ENCODE measurements around the gene CYB561D2.

CYB561D2 gene

GRCh38 chr3:50347187-50347813, 3.4 kb upstream of the CYB561D2 start:
- H3K27ac ChIP-seq (ENCODE audit: low read length, poor library complexity, severe bottlenecking), result no peak overlapping the region
- DNase-seq, result peak; percentile 83
- no peak overlapping the region for H2BK12ac ChIP-seq (ENCODE audit: low read length in 2 of 2)
- H2BK120ac ChIP-seq (ENCODE audit: low read depth, low read length), result no peak overlapping the region
- peak overlapping the region; percentile 50 for H4K8ac ChIP-seq (ENCODE audit: low read length)
- no peak overlapping the region for H3K4me2 ChIP-seq (ENCODE audit: low read length, poor library complexity, severe bottlenecking)
- 34% methylated on average over 12 of the region's 14 CpGs for WGBS
- no peak overlapping the region for H3K4ac ChIP-seq (ENCODE audit: low read depth in 1 of 2, low read length in 2 of 2)
- H3K79me1 ChIP-seq (replicated peaks; ENCODE audit: low read length, poor library complexity, severe bottlenecking), result peaks cover 26% of the 10 kb centered on the region
- H4K91ac ChIP-seq (ENCODE audit: low read length), result no peak overlapping the region
- H2BK5ac ChIP-seq (ENCODE audit: low read depth, low read length, poor library complexity, severe bottlenecking), result no peak overlapping the region
- H2BK15ac ChIP-seq (ENCODE audit: low read depth, poor library complexity, severe bottlenecking), result no peak overlapping the region
- peaks cover 20 to 22% of the 10 kb centered on the region in 2 experiments for H3K36me3 ChIP-seq (ENCODE audit: control insufficient read depth in 1 of 2, insufficient read depth in 2 of 2, low read depth in 1 of 2, low read length in 2 of 2)
- H3K9me3 ChIP-seq (ENCODE audit: control insufficient read depth, low read length), result no peaks in the 10 kb centered on the region
- no peak overlapping the region for H3K9ac ChIP-seq (ENCODE audit: low read length)
- H3K4me1 ChIP-seq (ENCODE audit: control insufficient read depth, insufficient read depth, low read depth, low read length), result peaks cover 36% of the 10 kb centered on the region
- no peak overlapping the region for H3K23ac ChIP-seq (ENCODE audit: low read length in 2 of 2)
- no peak overlapping the region for H2AK5ac ChIP-seq (ENCODE audit: low read length, severe bottlenecking)
- H3K4me3 ChIP-seq (ENCODE audit: insufficient read depth in 1 of 2, low read depth in 1 of 2, low read length in 2 of 2), result no peak overlapping the region
- H3K14ac ChIP-seq (ENCODE audit: low read length in 2 of 2), result no peak overlapping the region
- H3K18ac ChIP-seq (ENCODE audit: low read depth in 1 of 2, low read length in 2 of 2), result no peak overlapping the region
- H2AFZ ChIP-seq (ENCODE audit: low read depth, low read length), result no peak overlapping the region
- no peaks in the 10 kb centered on the region for H3K27me3 ChIP-seq (ENCODE audit: control insufficient read depth in 1 of 2, insufficient read depth in 1 of 2, low read length in 2 of 2)

- peaks cover 41% of the 10 kb centered on the region for H3K79me1 ChIP-seq (replicated peaks; ENCODE audit: low read length, poor library complexity, severe bottlenecking)
- H3K14ac ChIP-seq (ENCODE audit: low read length in 2 of 2), result peak overlapping the region in 1 of 2 experiments; percentile 22
- peak overlapping the region; percentile 90 for H3K9ac ChIP-seq (ENCODE audit: low read length)
- H2BK12ac ChIP-seq (ENCODE audit: low read length in 2 of 2), result no peak overlapping the region
- H2AFZ ChIP-seq (ENCODE audit: low read depth, low read length), result peak overlapping the region; percentile 7
- H3K4me1 ChIP-seq (ENCODE audit: control insufficient read depth, insufficient read depth, low read depth, low read length), result peaks cover 38% of the 10 kb centered on the region
- no peaks in the 10 kb centered on the region for H3K27me3 ChIP-seq (ENCODE audit: control insufficient read depth in 1 of 2, insufficient read depth in 1 of 2, low read length in 2 of 2)
- peak overlapping the region; percentile 27 for H2AK5ac ChIP-seq (ENCODE audit: low read length, severe bottlenecking)
- H4K91ac ChIP-seq (ENCODE audit: low read length), result no peak overlapping the region
- no peak overlapping the region for H3K23ac ChIP-seq (ENCODE audit: low read length in 2 of 2)
- H3K27ac ChIP-seq (ENCODE audit: low read length, poor library complexity, severe bottlenecking), result no peak overlapping the region
- H3K18ac ChIP-seq (ENCODE audit: low read depth in 1 of 2, low read length in 2 of 2), result peak overlapping the region; percentile 12 to 14
- no peak for DNase-seq
- H3K4ac ChIP-seq (ENCODE audit: low read depth in 1 of 2, low read length in 2 of 2), result peak overlapping the region in 1 of 2 experiments; percentile 60
- H2BK15ac ChIP-seq (ENCODE audit: low read depth, poor library complexity, severe bottlenecking), result no peak overlapping the region
- no peak overlapping the region for H2BK5ac ChIP-seq (ENCODE audit: low read depth, low read length, poor library complexity, severe bottlenecking)
- H3K36me3 ChIP-seq (ENCODE audit: control insufficient read depth in 1 of 2, insufficient read depth in 2 of 2, low read depth in 1 of 2, low read length in 2 of 2), result peaks cover 44 to 46% of the 10 kb centered on the region in 2 experiments
- H3K4me2 ChIP-seq (ENCODE audit: low read length, poor library complexity, severe bottlenecking), result peak overlapping the region; percentile 72
- peak overlapping the region; percentile 87 to 96 for H3K4me3 ChIP-seq (ENCODE audit: insufficient read depth in 1 of 2, low read depth in 1 of 2, low read length in 2 of 2)
- no peaks in the 10 kb centered on the region for H3K9me3 ChIP-seq (ENCODE audit: control insufficient read depth, low read length)
- 32% methylated on average over 7 of the region's 7 CpGs for WGBS
- peak overlapping the region; percentile 54 for H4K8ac ChIP-seq (ENCODE audit: low read length)
- no peak overlapping the region for H2BK120ac ChIP-seq (ENCODE audit: low read depth, low read length)
Observed at GRCh38 chr3:50350213-50350526, 492 bp upstream of the CYB561D2 start.

GRCh38 chr3:50351323-50351697, 648 bp downstream of the CYB561D2 start:
- Histone ChIP-seq H3K4ac (ENCODE audit: low read depth in 1 of 2, low read length in 2 of 2) (no peak overlapping the region), H2BK12ac (ENCODE audit: low read length in 2 of 2) (no peak overlapping the region), H4K8ac (ENCODE audit: low read length) (peak overlapping the region; percentile 15), H3K4me2 (ENCODE audit: low read length, poor library complexity, severe bottlenecking) (peak overlapping the region; percentile 66), H3K23ac (ENCODE audit: low read length in 2 of 2) (no peak overlapping the region), H3K18ac (ENCODE audit: low read depth in 1 of 2, low read length in 2 of 2) (no peak overlapping the region), H3K27me3 (ENCODE audit: control insufficient read depth in 1 of 2, insufficient read depth in 1 of 2, low read length in 2 of 2) (no peaks in the 10 kb centered on the region), H3K79me1 (replicated peaks; ENCODE audit: low read length, poor library complexity, severe bottlenecking) (peaks cover 43% of the 10 kb centered on the region), H2AFZ (ENCODE audit: low read depth, low read length) (no peak overlapping the region), H3K9ac (ENCODE audit: low read length) (peak overlapping the region; percentile 90), H2BK5ac (ENCODE audit: low read depth, low read length, poor library complexity, severe bottlenecking) (no peak overlapping the region), H3K36me3 (ENCODE audit: control insufficient read depth in 1 of 2, insufficient read depth in 2 of 2, low read depth in 1 of 2, low read length in 2 of 2) (peaks cover 56 to 57% of the 10 kb centered on the region in 2 experiments), H3K27ac (ENCODE audit: low read length, poor library complexity, severe bottlenecking) (no peak overlapping the region), H2BK15ac (ENCODE audit: low read depth, poor library complexity, severe bottlenecking) (no peak overlapping the region), H3K4me3 (ENCODE audit: insufficient read depth in 1 of 2, low read depth in 1 of 2, low read length in 2 of 2) (peak overlapping the region; percentile 87 to 96), H4K91ac (ENCODE audit: low read length) (peak overlapping the region; percentile 21), H3K9me3 (ENCODE audit: control insufficient read depth, low read length) (no peaks in the 10 kb centered on the region), H3K4me1 (ENCODE audit: control insufficient read depth, insufficient read depth, low read depth, low read length) (peaks cover 42% of the 10 kb centered on the region), H2AK5ac (ENCODE audit: low read length, severe bottlenecking) (peak overlapping the region; percentile 27), H3K14ac (ENCODE audit: low read length in 2 of 2) (no peak overlapping the region), H2BK120ac (ENCODE audit: low read depth, low read length) (no peak overlapping the region)
- WGBS, result 87% methylated on average over 11 of the region's 11 CpGs
- DNase-seq, result no peak

GRCh38 chr3:50352781-50353180, 2.1 kb downstream of the CYB561D2 start:
- no peak overlapping the region for H3K4me3 ChIP-seq (ENCODE audit: insufficient read depth in 1 of 2, low read depth in 1 of 2, low read length in 2 of 2)
- H2BK120ac ChIP-seq (ENCODE audit: low read depth, low read length), result no peak overlapping the region
- H3K23ac ChIP-seq (ENCODE audit: low read length in 2 of 2), result no peak overlapping the region
- H4K91ac ChIP-seq (ENCODE audit: low read length), result no peak overlapping the region
- H3K27ac ChIP-seq (ENCODE audit: low read length, poor library complexity, severe bottlenecking), result peak overlapping the region; percentile 24
- no peak overlapping the region for H2AK5ac ChIP-seq (ENCODE audit: low read length, severe bottlenecking)
- H3K4ac ChIP-seq (ENCODE audit: low read depth in 1 of 2, low read length in 2 of 2), result no peak overlapping the region
- H2BK5ac ChIP-seq (ENCODE audit: low read depth, low read length, poor library complexity, severe bottlenecking), result no peak overlapping the region
- peaks cover 62 to 66% of the 10 kb centered on the region in 2 experiments for H3K36me3 ChIP-seq (ENCODE audit: control insufficient read depth in 1 of 2, insufficient read depth in 2 of 2, low read depth in 1 of 2, low read length in 2 of 2)
- 86% methylated on average over 1 of the region's 2 CpGs for WGBS
- no peak overlapping the region for H2AFZ ChIP-seq (ENCODE audit: low read depth, low read length)
- peaks cover 43% of the 10 kb centered on the region for H3K79me1 ChIP-seq (replicated peaks; ENCODE audit: low read length, poor library complexity, severe bottlenecking)
- H2BK12ac ChIP-seq (ENCODE audit: low read length in 2 of 2), result no peak overlapping the region
- no peak overlapping the region for H4K8ac ChIP-seq (ENCODE audit: low read length)
- no peak overlapping the region for H3K18ac ChIP-seq (ENCODE audit: low read depth in 1 of 2, low read length in 2 of 2)
- DNase-seq, result peak; percentile 47
- no peak overlapping the region for H2BK15ac ChIP-seq (ENCODE audit: low read depth, poor library complexity, severe bottlenecking)
- peak overlapping the region; percentile 61 for H3K9ac ChIP-seq (ENCODE audit: low read length)
- peaks cover 55% of the 10 kb centered on the region for H3K4me1 ChIP-seq (ENCODE audit: control insufficient read depth, insufficient read depth, low read depth, low read length)
- no peaks in the 10 kb centered on the region for H3K27me3 ChIP-seq (ENCODE audit: control insufficient read depth in 1 of 2, insufficient read depth in 1 of 2, low read length in 2 of 2)
- no peaks in the 10 kb centered on the region for H3K9me3 ChIP-seq (ENCODE audit: control insufficient read depth, low read length)
- no peak overlapping the region for H3K4me2 ChIP-seq (ENCODE audit: low read length, poor library complexity, severe bottlenecking)
- no peak overlapping the region for H3K14ac ChIP-seq (ENCODE audit: low read length in 2 of 2)

Data from mesenchymal stem cell (in vitro differentiated cells and primary cell).